ENCODE results near the gene ITGA1. TPM values are rescaled to one million over a fixed set of nuclear protein-coding genes. Genes with fewer than 3 reads are reported as not detected.

The ITGA1 gene
- total and polyA plus RNA-seq, 2 of the 8 experiments (the other 6 are each of a cell fraction or from before 2014, with no cell fraction given), result 2.3 to 9.0 TPM

DNA sequence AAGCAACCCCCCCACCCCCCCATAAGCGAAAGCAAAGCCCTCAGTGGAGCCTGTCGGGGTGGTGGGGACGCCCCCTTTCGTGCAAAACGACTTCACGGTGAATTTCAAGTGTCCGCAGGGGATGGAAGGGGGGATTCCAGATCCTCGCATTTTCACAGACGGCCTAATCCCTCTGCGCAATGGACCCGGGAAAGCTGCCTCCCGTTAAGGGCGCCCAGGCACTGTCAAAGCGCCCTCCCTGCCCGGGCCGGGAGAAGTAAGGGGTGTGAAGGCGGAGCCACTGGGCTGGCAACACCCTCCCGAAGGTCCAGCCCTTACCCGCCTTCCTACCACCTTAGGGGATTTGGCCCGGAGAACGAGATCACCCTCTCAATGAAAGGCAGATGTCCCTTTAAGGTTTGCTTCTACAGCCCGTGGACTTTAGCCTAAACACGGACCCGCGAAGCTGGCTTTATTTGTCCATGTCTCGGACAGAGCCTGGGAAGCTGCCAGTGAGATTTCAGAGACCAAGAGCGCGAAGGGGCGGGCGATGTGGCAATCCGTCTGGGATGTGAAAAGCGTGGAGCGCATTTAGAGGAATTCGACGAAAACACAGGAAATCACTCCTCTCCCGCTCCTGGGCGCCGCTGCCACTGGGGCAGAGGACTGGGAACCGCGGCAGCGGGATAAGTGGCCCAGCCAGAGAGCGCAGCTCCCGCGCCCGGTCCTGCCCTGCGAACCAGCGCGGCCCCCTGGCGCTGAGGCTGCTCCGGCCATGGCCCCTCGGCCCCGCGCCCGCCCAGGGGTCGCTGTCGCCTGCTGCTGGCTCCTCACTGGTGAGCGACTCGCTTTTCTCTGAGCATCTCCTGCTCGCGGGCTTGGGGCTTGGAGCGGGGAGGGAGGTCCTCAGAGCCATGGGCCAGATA, at the start of gene ITGA1, which contains the start of gene PELO (continued):
- TF ChIP-seq GABPA (IDR thresholded peaks at IDR 0.05; ENCODE audit: borderline replicate concordance, insufficient read depth, low read length) (0 out of 2 replicates have a peak, but pooled peaks have one; percentile 17), RXRA (IDR thresholded peaks at IDR 0.05; ENCODE audit: insufficient read depth, low read depth, low read length) (no peak), GTF2F1 (IDR thresholded peaks at IDR 0.05; ENCODE audit: borderline replicate concordance, low read depth, low read length) (no peak), TCF12 (IDR thresholded peaks at IDR 0.05; ENCODE audit: low read depth, low read length) (no peak), POLR2A (IDR thresholded peaks at IDR 0.05; ENCODE audit: control extremely low read depth in 1 of 2, low read depth in 2 of 2, low read length in 2 of 2) (peak in 1 of 2 experiments; percentile 72; a peak in 1 of 3 replicates), BACH1 (IDR thresholded peaks at IDR 0.05; ENCODE audit: low read length) (peak; percentile 49; the same call in 1 of the 2 replicates)
- TF ChIP-seq, protein P1, sequence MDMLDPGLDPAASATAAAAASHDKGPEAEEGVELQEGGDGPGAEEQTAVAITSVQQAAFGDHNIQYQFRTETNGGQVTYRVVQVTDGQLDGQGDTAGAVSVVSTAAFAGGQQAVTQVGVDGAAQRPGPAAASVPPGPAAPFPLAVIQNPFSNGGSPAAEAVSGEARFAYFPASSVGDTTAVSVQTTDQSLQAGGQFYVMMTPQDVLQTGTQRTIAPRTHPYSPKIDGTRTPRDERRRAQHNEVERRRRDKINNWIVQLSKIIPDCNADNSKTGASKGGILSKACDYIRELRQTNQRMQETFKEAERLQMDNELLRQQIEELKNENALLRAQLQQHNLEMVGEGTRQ (IDR thresholded peaks at IDR 0.05; ENCODE audit: low read length), result no peak
